Tibial artery (tissue), 4 donors: ENCODE measurements around the gene IL34.

Source experiments
- DNase-seq, 2 donors: peaks; one replicate each; pipeline ENCODE4 v3.0.0-alpha.2; 2019
- H3K27ac ChIP-seq, 2 donors: fragments of 200-600 bp; sonication (generic) in 1 of 2; 1 replicate in 1 of 2; 2 replicates in 1 of 2; pipeline ENCODE4 v1.5.1; 2018 to 2019; ENCODE audit warnings: mild to moderate bottlenecking in 1 of 2
- H3K27me3 ChIP-seq, 2 donors: fragments of 200-600 bp; sonication (generic) in 1 of 2; one replicate each; pipeline versions ENCODE4 v1.5.1 to v1.6.0; 2016 to 2019
- H3K36me3 ChIP-seq, 3 donors: fragments of 200-600 bp; sonication (generic) in 2 of 3; one replicate each; pipeline ENCODE4 v1.5.1; 2016 to 2019; ENCODE audit warnings: mild to moderate bottlenecking in 2 of 3
- H3K4me1 ChIP-seq, 4 donors: fragments of 200-600 bp; sonication (generic) in 2 of 4; 1 replicate in 3 of 4; 2 replicates in 1 of 4; pipeline ENCODE4 v1.5.1; 2016 to 2019
- H3K4me3 ChIP-seq, 2 donors: fragments of 200-600 bp; sonication (generic) in 1 of 2; 1 replicate in 1 of 2; 2 replicates in 1 of 2; pipeline ENCODE4 v1.5.1; 2018 to 2019; ENCODE audit warnings: mild to moderate bottlenecking in 2 of 2
- H3K9me3 ChIP-seq, 3 donors: fragments of 200-600 bp; sonication (generic) in 1 of 3; one replicate each; pipeline ENCODE4 v1.5.1; 2016 to 2019
- CTCF ChIP-seq, 2 experiments: fragments of 200-600 bp in 1 of 2; fragments of 450-650 bp in 1 of 2; IDR thresholded peaks; one replicate each; pipeline ENCODE4 v1.5.1; 2017 to 2019; ENCODE audit warnings: antibody characterized with exemption in 2 of 2, mild to moderate bottlenecking in 1 of 2, moderate library complexity in 1 of 2
- intact Hi-C: fragments of 100-400 bp; cut with DNase I; formaldehyde crosslinking; loops from one replicate; pipeline ENCODE4 v1.15.0; 2023; ENCODE audit warnings: low total_unique reads

Gene IL34

GRCh38 chr16:70703041-70703834 lies 56.9 kb downstream of the IL34 start:
- no peak overlapping the region for H3K4me3 ChIP-seq
- H3K36me3 ChIP-seq, result peaks cover 0 to 4% (median 0%) of the 10 kb centered on the region in 3 donors
- intact Hi-C loops, result loop anchor here (5.0 kb wide), 1 partner anchor 34 kb away; no protein-coding TSS in a partner anchor
- H3K27me3 ChIP-seq, result no peaks in the 10 kb centered on the region
- TF ChIP-seq CTCF (IDR thresholded peaks at IDR 0.05), result peak; percentile 60 to 70
- peak; percentile 82 to 96 for DNase-seq
- H3K4me1 ChIP-seq, result peaks cover 4 to 99% (median 96%) of the 10 kb centered on the region in 4 donors
- H3K27ac ChIP-seq, result peak overlapping the region; percentile 99 to 100
- no peaks in the 10 kb centered on the region for H3K9me3 ChIP-seq

GRCh38 chr16:70703835-70704381 lies 57.5 kb downstream of the IL34 start:
- Histone ChIP-seq H3K27ac (peak overlapping the region; percentile 99 to 100), H3K4me1 (peaks cover 4 to 94% (median 89%) of the 10 kb centered on the region in 4 donors), H3K9me3 (no peaks in the 10 kb centered on the region), H3K27me3 (no peaks in the 10 kb centered on the region), H3K36me3 (no peaks in the 10 kb centered on the region), H3K4me3 (no peak overlapping the region)
- peak in 1 of 2 donors; percentile 79 for DNase-seq
- intact Hi-C loops, result loop anchor here (5.0 kb wide), 1 partner anchor 33 kb away; no protein-coding TSS in a partner anchor
- TF ChIP-seq CTCF (IDR thresholded peaks at IDR 0.05), result no peak

- Histone ChIP-seq H3K27me3 (no peaks in the 10 kb centered on the region), H3K36me3 (no peaks in the 10 kb centered on the region), H3K4me3 (no peak overlapping the region), H3K27ac (peak overlapping the region; percentile 99 to 100), H3K4me1 (peaks cover 4 to 94% (median 90%) of the 10 kb centered on the region in 4 donors), H3K9me3 (no peaks in the 10 kb centered on the region)
- TF ChIP-seq CTCF (IDR thresholded peaks at IDR 0.05), result no peak
- DNase-seq, result peak in 1 of 2 donors; percentile 78
- intact Hi-C loops, result loop anchor here (5.0 kb wide), 1 partner anchor 33 kb away; no protein-coding TSS in a partner anchor
Measured at GRCh38 chr16:70704586-70704985, 58.2 kb downstream of the IL34 start.

GRCh38 chr16:70705056-70705455 lies 58.7 kb downstream of the IL34 start:
- peaks cover 4 to 94% (median 90%) of the 10 kb centered on the region in 4 donors for H3K4me1 ChIP-seq
- intact Hi-C loops, result no loop called here

GRCh38 chr16:70706948-70707465 lies 60.6 kb downstream of the IL34 start:
- DNase-seq, result peak in 1 of 2 donors; percentile 70
- Histone ChIP-seq H3K4me3 (no peak overlapping the region), H3K4me1 (peaks cover 4 to 82% (median 75%) of the 10 kb centered on the region in 4 donors), H3K27me3 (no peaks in the 10 kb centered on the region), H3K9me3 (no peaks in the 10 kb centered on the region), H3K27ac (peak overlapping the region; percentile 99 to 100), H3K36me3 (no peaks in the 10 kb centered on the region)
- no peak for TF ChIP-seq CTCF (IDR thresholded peaks at IDR 0.05)
- intact Hi-C loops, result no loop called here

More at GRCh38 chr16:70705056-70705455, 58.7 kb downstream of the IL34 start:
- Histone ChIP-seq H3K4me3 (no peak overlapping the region), H3K27ac (peak overlapping the region; percentile 99 to 100), H3K9me3 (no peaks in the 10 kb centered on the region), H3K27me3 (no peaks in the 10 kb centered on the region), H3K36me3 (no peaks in the 10 kb centered on the region)
- peak in 1 of 2 donors; percentile 71 for DNase-seq
- no peak for TF ChIP-seq CTCF (IDR thresholded peaks at IDR 0.05)
